Measurements from ENCODE around the gene UBE2Z. TPM values are rescaled to one million over a fixed set of nuclear protein-coding genes. Genes with fewer than 3 reads are reported as not detected.

The UBE2Z gene
- total and polyA plus RNA-seq, 8 donors, result 65.8 to 108 (median 101) TPM

GRCh38 chr17:48954300-48954755 lies 46.1 kb downstream of the UBE2Z start:
- DNase-seq (peak in 1 of 4 donors; percentile 24), ATAC-seq (no peak)
- Histone ChIP-seq H3K9me3 (no peaks in the 10 kb centered on the region), H3K4me3 (no peak overlapping the region), H3K4me1 (no peaks in the 10 kb centered on the region), H3K27ac (no peak overlapping the region), H3K36me3 (no peaks in the 10 kb centered on the region), H3K27me3 (peaks cover 0 to 90% of the 10 kb centered on the region in 2 donors)
- intact Hi-C loops (cut with DNase I), result no loop called here
- TF ChIP-seq CTCF (IDR thresholded peaks at IDR 0.05), result no peak

- Histone ChIP-seq H3K36me3 (no peaks in the 10 kb centered on the region), H3K4me3 (no peak overlapping the region)
- no peak for ATAC-seq
Measured at GRCh38 chr17:48960834-48961515, 52.8 kb downstream of the UBE2Z start.

GRCh38 chr17:48961516-48962233 lies 53.5 kb downstream of the UBE2Z start:
- Histone ChIP-seq H3K27ac (no peak overlapping the region), H3K9me3 (no peaks in the 10 kb centered on the region), H3K36me3 (no peaks in the 10 kb centered on the region), H3K4me3 (no peak overlapping the region), H3K4me1 (no peaks in the 10 kb centered on the region), H3K27me3 (peaks cover 10 to 91% of the 10 kb centered on the region in 2 donors)
- ATAC-seq (peak; percentile 50), DNase-seq (no peak)
- intact Hi-C loops (cut with DNase I), result no loop called here
- no peak for TF ChIP-seq CTCF (IDR thresholded peaks at IDR 0.05)

More at GRCh38 chr17:48960834-48961515, 52.8 kb downstream of the UBE2Z start:
- Histone ChIP-seq H3K4me1 (no peaks in the 10 kb centered on the region), H3K27me3 (peaks cover 10 to 90% of the 10 kb centered on the region in 2 donors), H3K27ac (no peak overlapping the region), H3K9me3 (no peaks in the 10 kb centered on the region)
- intact Hi-C loops (cut with DNase I), result no loop called here
- no peak for DNase-seq
- no peak for TF ChIP-seq CTCF (IDR thresholded peaks at IDR 0.05)

- H3K27me3 ChIP-seq, result peaks cover 0 to 96% of the 10 kb centered on the region in 2 donors
- ATAC-seq (no peak), DNase-seq (peak in 1 of 4 donors; percentile 48)
- no peak overlapping the region for H3K4me3 ChIP-seq
- TF ChIP-seq CTCF (IDR thresholded peaks at IDR 0.05), result no peak
- intact Hi-C loops (cut with DNase I), result no loop called here
- H3K27ac ChIP-seq, result no peak overlapping the region
- no peaks in the 10 kb centered on the region for H3K4me1 ChIP-seq
- H3K36me3 ChIP-seq, result no peaks in the 10 kb centered on the region
- no peaks in the 10 kb centered on the region for H3K9me3 ChIP-seq
Measured at GRCh38 chr17:48970224-48970623, 62.0 kb downstream of the UBE2Z start.
